ENCODE data around the gene RAI14. TPM values are rescaled to one million over a fixed set of nuclear protein-coding genes. Genes with fewer than 3 reads are reported as not detected.

Gene RAI14
- total RNA-seq, 4 donors from 2014 or later: 24.2 to 40.1 (median 28.0) TPM

- Histone ChIP-seq H3K9me3 (no peaks in the 10 kb centered on the region), H3K27ac (peak overlapping the region; percentile 8), H3K4me1 (peaks cover 15% of the 10 kb centered on the region), H3K36me3 (no peaks in the 10 kb centered on the region), H3K27me3 (no peaks in the 10 kb centered on the region), H3K4me3 (no peak overlapping the region)
- TF ChIP-seq, protein P1, sequence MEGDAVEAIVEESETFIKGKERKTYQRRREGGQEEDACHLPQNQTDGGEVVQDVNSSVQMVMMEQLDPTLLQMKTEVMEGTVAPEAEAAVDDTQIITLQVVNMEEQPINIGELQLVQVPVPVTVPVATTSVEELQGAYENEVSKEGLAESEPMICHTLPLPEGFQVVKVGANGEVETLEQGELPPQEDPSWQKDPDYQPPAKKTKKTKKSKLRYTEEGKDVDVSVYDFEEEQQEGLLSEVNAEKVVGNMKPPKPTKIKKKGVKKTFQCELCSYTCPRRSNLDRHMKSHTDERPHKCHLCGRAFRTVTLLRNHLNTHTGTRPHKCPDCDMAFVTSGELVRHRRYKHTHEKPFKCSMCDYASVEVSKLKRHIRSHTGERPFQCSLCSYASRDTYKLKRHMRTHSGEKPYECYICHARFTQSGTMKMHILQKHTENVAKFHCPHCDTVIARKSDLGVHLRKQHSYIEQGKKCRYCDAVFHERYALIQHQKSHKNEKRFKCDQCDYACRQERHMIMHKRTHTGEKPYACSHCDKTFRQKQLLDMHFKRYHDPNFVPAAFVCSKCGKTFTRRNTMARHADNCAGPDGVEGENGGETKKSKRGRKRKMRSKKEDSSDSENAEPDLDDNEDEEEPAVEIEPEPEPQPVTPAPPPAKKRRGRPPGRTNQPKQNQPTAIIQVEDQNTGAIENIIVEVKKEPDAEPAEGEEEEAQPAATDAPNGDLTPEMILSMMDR (IDR thresholded peaks at IDR 0.05): no peak
- no peak for TF ChIP-seq EP300 (IDR thresholded peaks at IDR 0.05)
- no peak for TF ChIP-seq POLR2A (IDR thresholded peaks at IDR 0.05)
- no peak for TF ChIP-seq POLR2AphosphoS5 (IDR thresholded peaks at IDR 0.05)
- 20% methylated on average over 5 of the region's 5 CpGs for WGBS
- no peak for DNase-seq (ENCODE audit: low spot score in 2 of 2)
Measured at GRCh38 chr5:34789021-34789531, 132.9 kb downstream of the RAI14 start.

GRCh38 chr5:34789639-34790038, 133.5 kb downstream of the RAI14 start:
- WGBS: 89% methylated on average over 2 of the region's 2 CpGs
- H3K36me3 ChIP-seq: no peaks in the 10 kb centered on the region
- H3K27me3 ChIP-seq: no peaks in the 10 kb centered on the region
- H3K27ac ChIP-seq: peak overlapping the region; percentile 8
- DNase-seq (ENCODE audit: low spot score in 2 of 2): no peak
- TF ChIP-seq, protein P1 (IDR thresholded peaks at IDR 0.05): no peak
- no peak for TF ChIP-seq POLR2A (IDR thresholded peaks at IDR 0.05)
- TF ChIP-seq POLR2AphosphoS5 (IDR thresholded peaks at IDR 0.05): no peak
- TF ChIP-seq EP300 (IDR thresholded peaks at IDR 0.05): no peak
- peaks cover 15% of the 10 kb centered on the region for H3K4me1 ChIP-seq
- H3K9me3 ChIP-seq: no peaks in the 10 kb centered on the region
- H3K4me3 ChIP-seq: no peak overlapping the region

DNA sequence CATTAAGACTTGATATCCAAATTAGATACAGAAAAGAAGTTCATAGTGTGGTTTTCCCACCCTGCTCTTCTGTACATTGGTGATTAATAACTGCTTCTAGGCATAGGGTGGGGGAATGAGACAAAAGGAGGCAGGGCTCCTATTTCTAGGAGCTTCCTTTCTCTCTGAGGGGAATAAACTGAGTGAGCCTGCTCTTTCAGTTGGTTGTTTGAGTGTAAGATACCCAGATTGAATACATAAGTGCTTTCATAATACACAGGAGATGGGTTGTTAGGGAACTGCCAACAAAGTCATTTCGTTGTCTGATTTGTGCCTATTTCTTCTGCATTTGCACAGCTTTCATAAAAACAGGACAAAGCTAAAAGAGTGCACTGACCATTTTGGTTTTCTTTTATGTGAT, 133.9 kb downstream of the RAI14 start:
- Histone ChIP-seq H3K9me3 (no peaks in the 10 kb centered on the region), H3K4me3 (no peak overlapping the region), H3K4me1 (peaks cover 15% of the 10 kb centered on the region), H3K36me3 (no peaks in the 10 kb centered on the region), H3K27ac (no peak overlapping the region), H3K27me3 (no peaks in the 10 kb centered on the region)
- DNase-seq (ENCODE audit: low spot score in 2 of 2): no peak
- 61% methylated on average over 1 of the region's 1 CpG for WGBS
- no peak for TF ChIP-seq POLR2AphosphoS5 (IDR thresholded peaks at IDR 0.05)
- TF ChIP-seq, protein P1 (IDR thresholded peaks at IDR 0.05): no peak
- TF ChIP-seq EP300 (IDR thresholded peaks at IDR 0.05): no peak
- TF ChIP-seq POLR2A (IDR thresholded peaks at IDR 0.05): no peak

DNA sequence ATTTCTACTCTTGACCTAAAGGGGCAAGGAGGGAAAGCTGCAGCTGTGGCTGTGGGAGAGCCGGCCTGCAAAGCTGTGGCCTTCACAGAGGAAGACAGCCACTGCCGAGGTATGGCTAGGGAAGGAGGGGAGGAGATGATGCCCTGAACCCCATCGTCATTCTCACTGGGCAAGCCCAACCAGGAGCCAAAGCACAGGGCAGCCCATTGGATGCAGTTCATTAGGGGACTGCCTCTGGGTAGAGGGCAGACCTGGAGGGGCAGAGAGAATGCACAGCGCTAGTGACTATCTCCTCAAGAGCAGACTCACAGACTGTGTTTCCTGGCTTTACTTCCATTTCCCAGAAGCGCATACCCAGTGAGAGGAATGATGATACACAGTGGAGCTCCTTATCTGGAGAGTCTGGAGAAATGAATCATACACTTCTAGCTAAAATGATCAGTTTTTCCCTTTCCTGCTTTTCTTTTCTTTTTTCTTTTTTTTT, 135.7 kb downstream of the RAI14 start:
- no peak for DNase-seq (ENCODE audit: low spot score in 2 of 2)
- Histone ChIP-seq H3K27me3 (no peaks in the 10 kb centered on the region), H3K9me3 (no peaks in the 10 kb centered on the region), H3K4me3 (no peak overlapping the region), H3K36me3 (peaks cover 9% of the 10 kb centered on the region), H3K27ac (no peak overlapping the region), H3K4me1 (peaks cover 15% of the 10 kb centered on the region)
- TF ChIP-seq EP300 (IDR thresholded peaks at IDR 0.05) (no peak), POLR2A (IDR thresholded peaks at IDR 0.05) (no peak), POLR2AphosphoS5 (IDR thresholded peaks at IDR 0.05) (no peak)
- TF ChIP-seq, protein P1 (IDR thresholded peaks at IDR 0.05): no peak
- 95% methylated on average over 5 of the region's 5 CpGs for WGBS

- no peak for TF ChIP-seq POLR2A (IDR thresholded peaks at IDR 0.05)
- no peak for TF ChIP-seq EP300 (IDR thresholded peaks at IDR 0.05)
- TF ChIP-seq POLR2AphosphoS5 (IDR thresholded peaks at IDR 0.05): no peak
- TF ChIP-seq, protein P1 (IDR thresholded peaks at IDR 0.05): no peak
- peaks cover 12% of the 10 kb centered on the region for H3K36me3 ChIP-seq
- no peak overlapping the region for H3K4me3 ChIP-seq
- H3K4me1 ChIP-seq: peaks cover 24% of the 10 kb centered on the region
- H3K27ac ChIP-seq: no peak overlapping the region
- no peaks in the 10 kb centered on the region for H3K9me3 ChIP-seq
- no peaks in the 10 kb centered on the region for H3K27me3 ChIP-seq
- WGBS: 76% methylated on average over 9 of the region's 9 CpGs
- no peak for DNase-seq (ENCODE audit: low spot score in 2 of 2)
Measured at GRCh38 chr5:34802834-34803563, 146.9 kb downstream of the RAI14 start.
